HepG2 (cell line): ENCODE results near the gene CERS1. TPM values are rescaled to one million over a fixed set of nuclear protein-coding genes. Genes with fewer than 3 reads are reported as not detected.

Source experiments
- ATAC-seq: fragments of 200-7000 bp; cut with Tn5 transposase; 3 replicates; pipeline ENCODE4 v1.9.1; 2020; ENCODE audit warnings: mild to moderate bottlenecking, moderate library complexity
- BruUV-seq: library from RNA; stranded (reverse); fragments of 400-500 nt; replicated peaks from 2 replicates; lab custom pipeline; 2021; lab: Mats Ljungman, UMichigan
- CTCF ChIA-PET: fragments of 300-600 bp; formaldehyde crosslinking; extraction: SDS; loops from one replicate; lab custom pipeline; 2021; ENCODE audit warnings: low total read pairs, inconsistent platforms, low intra/inter-chr PET ratio; lab: Yijun Ruan, JAX
- POLR2A ChIA-PET: fragments of 350-600 bp; sonication (Branson Sonifier 250); formaldehyde crosslinking; loops from one replicate; lab custom pipeline; 2020; ENCODE audit warnings: antibody characterized with exemption, inconsistent platforms; lab: Yijun Ruan, JAX
- DNase-seq: peaks from one replicate; pipeline ENCODE4 v3.0.0-alpha.2; 2015; ENCODE audit warnings: low spot score
- FAIRE-seq: peaks from 3 replicates; lab custom pipeline; 2011; peaks lifted over from hg19 to GRCh38; lab: Jason Lieb, UNC
- H2AFZ ChIP-seq: one replicate; pipeline ENCODE4 v1.6.1; 2011; ENCODE audit warnings: low read length, inconsistent platforms
- H3K27ac ChIP-seq: fragments of 300-600 bp; 3 replicates; pipeline ENCODE4 v1.8.0; 2011; ENCODE audit warnings: mixed run types, mild to moderate bottlenecking, mixed read lengths, low read length, inconsistent platforms; ENCODE audit not compliant: insufficient read depth; ENCODE audit errors: extremely low read length
- H3K27me3 ChIP-seq, 2 experiments: fragments of 200-600 bp in 1 of 2; 2 replicates in 1 of 2; 3 replicates in 1 of 2; pipeline versions ENCODE4 v1.6.0 to v1.8.0; 2011; ENCODE audit warnings: low read length in 2 of 2, mild to moderate bottlenecking in 2 of 2, moderate library complexity in 2 of 2, inconsistent platforms in 1 of 2; ENCODE audit not compliant: insufficient read depth in 2 of 2, control insufficient read depth in 1 of 2
- H3K36me3 ChIP-seq, 2 experiments: fragments of 200-600 bp in 1 of 2; replicated peaks in 1 of 2; 2 replicates in 1 of 2; 3 replicates in 1 of 2; pipeline versions ENCODE4 v1.5.1 to v1.8.0; 2011; ENCODE audit warnings: low read length in 2 of 2, inconsistent platforms in 1 of 2; ENCODE audit not compliant: insufficient read depth in 2 of 2, control insufficient read depth in 1 of 2
- H3K4me1 ChIP-seq: 2 replicates; pipeline ENCODE4 v1.5.1; 2012; ENCODE audit warnings: low read length, inconsistent platforms; ENCODE audit not compliant: insufficient read depth
- H3K4me2 ChIP-seq: 2 replicates; pipeline ENCODE4 v1.6.0; 2011; ENCODE audit warnings: low read depth, low read length, inconsistent platforms
- H3K4me3 ChIP-seq, 3 experiments: fragments of 200-600 bp in 1 of 3; sonication (generic), shearing (Covaris generic) in 1 of 3; replicated peaks in 1 of 3; 2 replicates each; pipeline ENCODE4 v1.5.1; 2011 to 2016; ENCODE audit warnings: low read length in 3 of 3, inconsistent platforms in 2 of 3, low read depth in 2 of 3, mild to moderate bottlenecking in 2 of 3, control low read depth in 1 of 3, mixed read lengths in 1 of 3; ENCODE audit not compliant: insufficient read depth in 1 of 3
- H3K79me2 ChIP-seq: one replicate; pipeline ENCODE4 v1.6.1; 2011; ENCODE audit warnings: low read length, inconsistent platforms; ENCODE audit not compliant: insufficient read depth
- H3K9ac ChIP-seq: 2 replicates; pipeline ENCODE4 v1.6.0; 2011; ENCODE audit warnings: mild to moderate bottlenecking, low read depth, low read length, inconsistent platforms; ENCODE audit not compliant: insufficient read depth
- H3K9me3 ChIP-seq: 2 replicates; pipeline ENCODE4 v1.5.1; 2012; ENCODE audit warnings: mild to moderate bottlenecking, low read length
- H4K20me1 ChIP-seq: 2 replicates; pipeline ENCODE4 v1.6.0; 2011; ENCODE audit warnings: inconsistent platforms, mild to moderate bottlenecking, low read length, moderate library complexity; ENCODE audit not compliant: insufficient read depth
- BCL6 ChIP-seq: IDR thresholded peaks from 2 replicates; pipeline ENCODE4 v1.6.1; 2016; ENCODE audit warnings: missing genetic modification reagents, missing compliant biosample characterization
- BRCA1 ChIP-seq: sonication (generic); formaldehyde crosslinking; IDR thresholded peaks from 2 replicates; pipeline ENCODE4 v1.4.0; 2020; ENCODE audit warnings: missing genetic modification reagents
- DDIT3 ChIP-seq: sonication (generic); formaldehyde crosslinking; IDR thresholded peaks from 2 replicates; pipeline ENCODE4 v1.4.0; 2020; ENCODE audit warnings: mild to moderate bottlenecking, missing genetic modification reagents
- ESRRA ChIP-seq: sonication (generic); formaldehyde crosslinking; IDR thresholded peaks from 2 replicates; pipeline ENCODE4 v1.5.1; 2020; ENCODE audit warnings: mild to moderate bottlenecking, low read depth, missing genetic modification reagents
- GZF1 ChIP-seq: sonication (generic); formaldehyde crosslinking; IDR thresholded peaks from 2 replicates; pipeline ENCODE4 v1.5.1; 2020; ENCODE audit warnings: mild to moderate bottlenecking, missing genetic modification reagents
- JUND ChIP-seq: sonication (generic); formaldehyde crosslinking; IDR thresholded peaks from 2 replicates; pipeline ENCODE4 v1.8.0; 2022; ENCODE audit warnings: mild to moderate bottlenecking, missing genetic modification reagents
- MAZ ChIP-seq, 2 experiments: sonication (generic) in 1 of 2; formaldehyde crosslinking in 1 of 2; IDR thresholded peaks; 2 replicates each; pipeline versions ENCODE4 v1.5.0 to v1.6.1; 2012 to 2020; ENCODE audit warnings: low read depth in 2 of 2, mild to moderate bottlenecking in 2 of 2, borderline replicate concordance in 1 of 2, improper control_type of control experiment in 1 of 2, low read length in 1 of 2, missing genetic modification reagents in 1 of 2, moderate library complexity in 1 of 2
- MLXIP ChIP-seq: sonication (generic); formaldehyde crosslinking; IDR thresholded peaks from 2 replicates; pipeline ENCODE4 v1.9.0; 2021; ENCODE audit warnings: missing genetic modification reagents, borderline replicate concordance
- TOPORS ChIP-seq: sonication (generic); formaldehyde crosslinking; IDR thresholded peaks from 2 replicates; pipeline ENCODE4 v1.8.0; 2023; ENCODE audit warnings: mild to moderate bottlenecking, missing genetic modification reagents
- ZFP1 ChIP-seq: IDR thresholded peaks from 2 replicates; pipeline ENCODE4 v1.6.1; 2016
- ZNF773 ChIP-seq: sonication (generic); formaldehyde crosslinking; IDR thresholded peaks from 2 replicates; pipeline ENCODE4 v1.4.0; 2020; ENCODE audit warnings: missing genetic modification reagents, borderline replicate concordance
- ZNF879 ChIP-seq: sonication (generic); formaldehyde crosslinking; IDR thresholded peaks from 2 replicates; pipeline ENCODE4 v1.8.1; 2023; ENCODE audit warnings: missing genetic modification reagents
- WGBS: methylation state at CpG from one replicate; pipeline ENCODE4 v1.1.6; 2017; ENCODE audit warnings: low lambda C conversion rate; 5-methylcytosine and 5-hydroxymethylcytosine counted together
- in situ Hi-C: cut with HindIII; loops from 2 replicates; pipeline ENCODE4 v1.10.0; 2017; ENCODE audit warnings: low pct_unique_long_range_greater_than_20kb; ENCODE audit not compliant: extremely low pct_ligation_motif_present
- intact Hi-C: fragments of 100-400 bp; cut with micrococcal nuclease; formaldehyde crosslinking; loops from one replicate; pipeline ENCODE4 v1.10.0; 2022; ENCODE audit not compliant: unreplicated experiment
- polyA plus RNA-seq, 8 experiments: library from polyadenylated mRNA; depleted of rRNA in 3 of 8; stranded (reverse) in 7 of 8; unstranded in 1 of 8; fragments of >200 nt; fragmentation: Illumina TruSeq in 4 of 8; extraction: Trizol in 4 of 8; gene quantifications; 2 replicates each; pipeline versions ENCODE4 v1.2.1 to v1.2.3, GENCODE V29; 2011 to 2016; ENCODE audit warnings: low read depth in 4 of 8, missing spikeins in 1 of 8, mixed read lengths in 1 of 8; ENCODE audit not compliant: insufficient read depth in 1 of 8
- total RNA-seq, 5 experiments: library from RNA; depleted of rRNA; stranded (reverse); fragments of >200 nt; fragmentation: Illumina TruSeq; extraction: Trizol; gene quantifications; 2 replicates each; pipeline ENCODE4 v1.2.3, GENCODE V29; 2016; ENCODE audit warnings: low read depth in 1 of 5

The CERS1 gene
- total and polyA plus RNA-seq, 2 of the 13 experiments (the other 11 are each of a cell fraction or from before 2014, with no cell fraction given) = 4.6 to 9.8 TPM

- CTCF ChIA-PET = no interaction called here
- TF ChIP-seq DDIT3 (CRISPR knock-in tag) (no peak), ZFP1 (CRISPR knock-in tag) (peak; percentile 96)
Measured at GRCh38 chr19:18876865-18877264, 19.1 kb downstream of the CERS1 start.

GRCh38 chr19:18875726-18876125 lies 20.2 kb downstream of the CERS1 start:
- no peaks in the 10 kb centered on the region; a peak in 1 of 5 replicates for H3K36me3 ChIP-seq
- ChIA-PET CTCF (no interaction called here), POLR2A (interaction anchor here (0.6 to 1.4 kb wide), 2 partner anchors 44 to 90 kb away, joined by 3 read pairs; partner anchors contain the start of genes COPE and DDX49)
- in situ Hi-C loops = no loop called here
- no peak overlapping the region for H3K9ac ChIP-seq
- no peak for ATAC-seq
- no peaks in the 10 kb centered on the region for H4K20me1 ChIP-seq
- H3K4me1 ChIP-seq = peaks cover 29% of the 10 kb centered on the region
- no peak for FAIRE-seq
- no peaks in the 10 kb centered on the region for H3K27me3 ChIP-seq
- H3K4me2 ChIP-seq = no peak overlapping the region
- H3K79me2 ChIP-seq = no peaks in the 10 kb centered on the region
- H3K27ac ChIP-seq = no peak overlapping the region
- no peak overlapping the region for H3K4me3 ChIP-seq
- H3K9me3 ChIP-seq = no peaks in the 10 kb centered on the region
- DNase-seq = no peak
- 92% methylated on average over 5 of the region's 5 CpGs for WGBS
- BruUV-seq = no TSS peak
- H2AFZ ChIP-seq = no peak overlapping the region
- intact Hi-C loops = no loop called here
- no peak for TF ChIP-seq TOPORS (CRISPR knock-in tag)
- TF ChIP-seq BCL6 (CRISPR knock-in tag) = no peak
- no peak for TF ChIP-seq ZNF773
- no peak for TF ChIP-seq MLXIP
- no peak for TF ChIP-seq JUND
- TF ChIP-seq GZF1 (CRISPR knock-in tag) = no peak
- TF ChIP-seq BRCA1 (CRISPR knock-in tag) = no peak
- no peak for TF ChIP-seq MAZ (IDR thresholded peaks at IDR 0.05; ENCODE audit: borderline replicate concordance, low read depth, low read length)
- no peak for TF ChIP-seq MAZ (CRISPR knock-in tag; IDR thresholded peaks at IDR 0.05; ENCODE audit: low read depth)
- TF ChIP-seq ZNF879 (CRISPR knock-in tag) = no peak
- TF ChIP-seq ESRRA (CRISPR knock-in tag) = no peak

More at GRCh38 chr19:18876865-18877264, 19.1 kb downstream of the CERS1 start:
- no peak overlapping the region for H2AFZ ChIP-seq
- no peaks in the 10 kb centered on the region for H3K27me3 ChIP-seq
- intact Hi-C loops (no loop called here), in situ Hi-C loops (no loop called here)
- H3K4me2 ChIP-seq = no peak overlapping the region
- no peaks in the 10 kb centered on the region for H4K20me1 ChIP-seq
- H3K4me3 ChIP-seq = no peak overlapping the region
- H3K9me3 ChIP-seq = no peaks in the 10 kb centered on the region
- no peak for FAIRE-seq
- WGBS = over 99% methylated on average over 7 of the region's 7 CpGs
- H3K9ac ChIP-seq = no peak overlapping the region
- no peak overlapping the region for H3K27ac ChIP-seq
- no peaks in the 10 kb centered on the region for H3K79me2 ChIP-seq
- no TSS peak for BruUV-seq
- ATAC-seq = no peak
- H3K36me3 ChIP-seq = peaks cover 2 to 5% of the 10 kb centered on the region in 2 experiments; a peak in 2 of 5 replicates
- DNase-seq = no peak
- POLR2A ChIA-PET = no interaction called here
- peaks cover 18% of the 10 kb centered on the region for H3K4me1 ChIP-seq
